ENCODE measurements around the gene AIG1.

DNA sequence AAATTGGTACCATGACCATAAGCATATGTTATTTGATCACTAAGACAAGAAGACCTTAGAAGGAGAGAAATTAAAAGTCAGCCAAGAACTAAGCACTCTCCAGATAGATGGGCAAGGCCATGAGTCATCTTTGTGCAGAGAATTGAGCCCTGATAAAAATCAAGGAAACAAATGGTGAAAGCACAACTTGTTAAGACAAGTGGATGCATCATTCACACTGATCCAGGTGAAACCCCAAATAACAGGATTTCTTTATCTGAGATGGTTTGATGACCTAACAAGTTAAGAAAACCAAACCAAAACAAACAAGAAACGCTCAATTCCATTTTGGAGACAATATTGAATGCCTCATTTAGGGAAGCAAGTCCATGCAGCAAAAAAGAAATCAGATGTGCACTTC is 268.2 kb downstream of the AIG1 start:
- TF ChIP-seq, protein P1, sequence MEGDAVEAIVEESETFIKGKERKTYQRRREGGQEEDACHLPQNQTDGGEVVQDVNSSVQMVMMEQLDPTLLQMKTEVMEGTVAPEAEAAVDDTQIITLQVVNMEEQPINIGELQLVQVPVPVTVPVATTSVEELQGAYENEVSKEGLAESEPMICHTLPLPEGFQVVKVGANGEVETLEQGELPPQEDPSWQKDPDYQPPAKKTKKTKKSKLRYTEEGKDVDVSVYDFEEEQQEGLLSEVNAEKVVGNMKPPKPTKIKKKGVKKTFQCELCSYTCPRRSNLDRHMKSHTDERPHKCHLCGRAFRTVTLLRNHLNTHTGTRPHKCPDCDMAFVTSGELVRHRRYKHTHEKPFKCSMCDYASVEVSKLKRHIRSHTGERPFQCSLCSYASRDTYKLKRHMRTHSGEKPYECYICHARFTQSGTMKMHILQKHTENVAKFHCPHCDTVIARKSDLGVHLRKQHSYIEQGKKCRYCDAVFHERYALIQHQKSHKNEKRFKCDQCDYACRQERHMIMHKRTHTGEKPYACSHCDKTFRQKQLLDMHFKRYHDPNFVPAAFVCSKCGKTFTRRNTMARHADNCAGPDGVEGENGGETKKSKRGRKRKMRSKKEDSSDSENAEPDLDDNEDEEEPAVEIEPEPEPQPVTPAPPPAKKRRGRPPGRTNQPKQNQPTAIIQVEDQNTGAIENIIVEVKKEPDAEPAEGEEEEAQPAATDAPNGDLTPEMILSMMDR (conservative IDR thresholded peaks at IDR 0.05; ENCODE audit: low read depth, low read length) = no peak
- TF ChIP-seq RFX5 (IDR thresholded peaks at IDR 0.05; ENCODE audit: low read depth, low read length) (no peak), POLR2A (IDR thresholded peaks at IDR 0.05; ENCODE audit: low read depth, low read length) (no peak), RAD21 (IDR thresholded peaks at IDR 0.05; ENCODE audit: low read length) (no peak), BHLHE40 (IDR thresholded peaks at IDR 0.05; ENCODE audit: low read depth, low read length) (no peak), CEBPB (IDR thresholded peaks at IDR 0.05; ENCODE audit: low read depth, low read length) (no peak), SMC3 (IDR thresholded peaks at IDR 0.05; ENCODE audit: low read depth, low read length) (no peak), MAFK (IDR thresholded peaks at IDR 0.05; ENCODE audit: low read depth, low read length) (no peak), MXI1 (IDR thresholded peaks at IDR 0.05; ENCODE audit: borderline replicate concordance, low read depth, low read length) (no peak), MAZ (IDR thresholded peaks at IDR 0.05; ENCODE audit: borderline replicate concordance, low read depth, low read length) (no peak), FOS (IDR thresholded peaks at IDR 0.05; ENCODE audit: low read depth, low read length) (no peak), RCOR1 (IDR thresholded peaks at IDR 0.05; ENCODE audit: insufficient replicate concordance, low read length) (no peak)
- TF ChIP-seq, protein P2, sequence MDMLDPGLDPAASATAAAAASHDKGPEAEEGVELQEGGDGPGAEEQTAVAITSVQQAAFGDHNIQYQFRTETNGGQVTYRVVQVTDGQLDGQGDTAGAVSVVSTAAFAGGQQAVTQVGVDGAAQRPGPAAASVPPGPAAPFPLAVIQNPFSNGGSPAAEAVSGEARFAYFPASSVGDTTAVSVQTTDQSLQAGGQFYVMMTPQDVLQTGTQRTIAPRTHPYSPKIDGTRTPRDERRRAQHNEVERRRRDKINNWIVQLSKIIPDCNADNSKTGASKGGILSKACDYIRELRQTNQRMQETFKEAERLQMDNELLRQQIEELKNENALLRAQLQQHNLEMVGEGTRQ (IDR thresholded peaks at IDR 0.05; ENCODE audit: low read depth, low read length) = no peak
